Mesendoderm (in vitro differentiated cells): ENCODE measurements around the gene AANAT.

Experiments used
- DNase-seq: peaks from one replicate; pipeline ENCODE4 v3.0.0; 2013
- H2AK5ac ChIP-seq: 2 replicates; pipeline ENCODE4 v1.6.1; 2013; ENCODE audit warnings: low read length, inconsistent platforms
- H2BK120ac ChIP-seq: 2 replicates; pipeline ENCODE4 v1.6.1; 2013; ENCODE audit warnings: low read depth, mild to moderate bottlenecking, low read length, moderate library complexity, mixed read lengths
- H2BK15ac ChIP-seq: replicated peaks from 2 replicates; pipeline ENCODE4 v1.6.1; 2013; ENCODE audit warnings: low read depth, mild to moderate bottlenecking, moderate library complexity
- H2BK5ac ChIP-seq: 2 replicates; pipeline ENCODE4 v1.6.1; 2013; ENCODE audit warnings: low read length, inconsistent platforms
- H3K18ac ChIP-seq: 2 replicates; pipeline ENCODE4 v1.6.1; 2013; ENCODE audit warnings: mild to moderate bottlenecking, low read length, mixed read lengths
- H3K23ac ChIP-seq: one replicate; pipeline ENCODE4 v1.6.1; 2013; ENCODE audit warnings: low read length
- H3K27ac ChIP-seq: 2 replicates; pipeline ENCODE4 v1.5.1; 2013; ENCODE audit warnings: low read depth, mild to moderate bottlenecking, inconsistent platforms, low read length, moderate library complexity
- H3K27me3 ChIP-seq: 2 replicates; pipeline ENCODE4 v1.6.1; 2013; ENCODE audit warnings: low read length, control low read depth, mild to moderate bottlenecking, inconsistent platforms; ENCODE audit not compliant: insufficient read depth, poor library complexity
- H3K36me3 ChIP-seq: 2 replicates; pipeline ENCODE4 v1.6.1; 2013; ENCODE audit warnings: low read length, inconsistent platforms; ENCODE audit not compliant: control insufficient read depth, insufficient read depth
- H3K4ac ChIP-seq: one replicate; pipeline ENCODE4 v1.6.1; 2013; ENCODE audit warnings: low read depth, mild to moderate bottlenecking, low read length, moderate library complexity
- H3K4me1 ChIP-seq: 2 replicates; pipeline ENCODE4 v1.6.1; 2013; ENCODE audit warnings: low read depth, low read length, inconsistent platforms; ENCODE audit not compliant: control insufficient read depth
- H3K4me2 ChIP-seq: 2 replicates; pipeline ENCODE4 v1.6.1; 2013; ENCODE audit warnings: low read length
- H3K4me3 ChIP-seq: 2 replicates; pipeline ENCODE4 v1.5.1; 2013; ENCODE audit warnings: mild to moderate bottlenecking, low read length
- H3K56ac ChIP-seq: one replicate; pipeline ENCODE4 v1.6.1; 2013; ENCODE audit warnings: low read length
- H3K79me1 ChIP-seq: 2 replicates; pipeline ENCODE4 v1.6.1; 2013; ENCODE audit warnings: low read length, inconsistent platforms
- H3K79me2 ChIP-seq: 2 replicates; pipeline ENCODE4 v1.6.1; 2013; ENCODE audit warnings: mild to moderate bottlenecking, low read length; ENCODE audit not compliant: control insufficient read depth, insufficient read depth
- H3K9ac ChIP-seq: 2 replicates; pipeline ENCODE4 v1.6.1; 2013; ENCODE audit warnings: low read length, inconsistent platforms
- H4K5ac ChIP-seq: one replicate; pipeline ENCODE4 v1.6.1; 2013; ENCODE audit warnings: low read length
- H4K8ac ChIP-seq: one replicate; pipeline ENCODE4 v1.6.1; 2013; ENCODE audit warnings: low read depth, mild to moderate bottlenecking, control low read depth, low read length, moderate library complexity
- WGBS: extraction: QIAGEN DNeasy Blood & Tissue Kit; methylation state at CpG from one replicate; pipeline ENCODE4 v1.1.7; 2013; ENCODE audit warnings: low lambda C conversion rate, missing lambda C conversion rate; ENCODE audit not compliant: insufficient coverage; ENCODE audit errors: extremely low coverage; 5-methylcytosine and 5-hydroxymethylcytosine counted together

AANAT gene

DNA sequence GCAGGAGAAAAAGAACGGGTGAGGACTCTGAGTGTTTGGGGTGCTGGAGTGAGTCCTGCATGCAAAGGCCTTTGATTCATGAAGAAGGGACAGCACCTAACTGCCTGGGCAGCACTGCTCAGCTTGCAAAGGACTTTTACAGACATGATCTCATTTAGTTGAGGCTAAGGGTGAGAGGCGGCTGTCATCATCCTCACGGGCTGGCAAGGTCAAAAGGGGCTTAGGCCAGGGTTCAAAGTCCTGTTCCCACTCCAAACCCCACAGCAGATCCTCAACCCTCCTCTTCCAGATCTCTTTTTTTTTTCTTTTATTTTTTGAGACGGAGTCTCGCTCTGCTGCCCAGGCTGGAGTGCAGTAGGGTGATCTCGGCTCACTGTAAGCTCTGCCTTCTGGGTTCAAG is 29.1 kb downstream of the AANAT start:
- Histone ChIP-seq H3K23ac (no peak overlapping the region), H3K79me1 (peaks cover 7% of the 10 kb centered on the region), H2AK5ac (no peak overlapping the region), H3K4me1 (peaks cover 20% of the 10 kb centered on the region), H3K18ac (no peak overlapping the region), H3K4me2 (no peak overlapping the region), H3K4me3 (no peak overlapping the region), H2BK120ac (no peak overlapping the region), H4K5ac (no peak overlapping the region), H4K8ac (no peak overlapping the region), H3K4ac (no peak overlapping the region), H2BK5ac (no peak overlapping the region), H2BK15ac (no peak overlapping the region), H3K9ac (no peak overlapping the region), H3K56ac (no peak overlapping the region), H3K36me3 (no peaks in the 10 kb centered on the region), H3K27ac (no peak overlapping the region), H3K79me2 (peaks cover 2% of the 10 kb centered on the region), H3K27me3 (no peaks in the 10 kb centered on the region)
- no CpG with 5 or more reads among the region's 6 CpGs for WGBS
- DNase-seq: no peak

DNA sequence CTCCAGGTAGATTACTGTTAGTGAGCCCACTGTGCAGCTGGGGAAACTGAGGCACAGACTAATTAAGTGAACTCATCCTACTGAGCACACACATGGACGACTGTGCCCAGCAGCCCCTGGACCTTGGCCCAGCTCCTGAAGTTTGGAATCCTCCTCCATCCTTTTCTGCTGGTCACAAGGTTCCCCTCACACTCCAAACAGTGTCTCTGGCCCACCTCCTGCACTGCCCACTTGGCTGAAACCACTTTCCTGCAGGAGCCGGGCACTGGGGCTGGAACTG is 30.2 kb downstream of the AANAT start:
- no peak overlapping the region for H2AK5ac ChIP-seq
- H3K27me3 ChIP-seq: no peaks in the 10 kb centered on the region
- H2BK15ac ChIP-seq: no peak overlapping the region
- H4K8ac ChIP-seq: no peak overlapping the region
- peaks cover 2% of the 10 kb centered on the region for H3K79me2 ChIP-seq
- H3K18ac ChIP-seq: no peak overlapping the region
- no peak overlapping the region for H3K56ac ChIP-seq
- peaks cover 24% of the 10 kb centered on the region for H3K4me1 ChIP-seq
- no peak overlapping the region for H2BK5ac ChIP-seq
- no peak overlapping the region for H4K5ac ChIP-seq
- H3K4me2 ChIP-seq: no peak overlapping the region
- no peak for DNase-seq
- no peak overlapping the region for H2BK120ac ChIP-seq
- no peak overlapping the region for H3K4me3 ChIP-seq
- H3K23ac ChIP-seq: no peak overlapping the region
- H3K4ac ChIP-seq: no peak overlapping the region
- WGBS: no CpG with 5 or more reads among the region's 2 CpGs
- H3K36me3 ChIP-seq: no peaks in the 10 kb centered on the region
- peaks cover 7% of the 10 kb centered on the region for H3K79me1 ChIP-seq
- H3K27ac ChIP-seq: no peak overlapping the region
- no peak overlapping the region for H3K9ac ChIP-seq

DNA sequence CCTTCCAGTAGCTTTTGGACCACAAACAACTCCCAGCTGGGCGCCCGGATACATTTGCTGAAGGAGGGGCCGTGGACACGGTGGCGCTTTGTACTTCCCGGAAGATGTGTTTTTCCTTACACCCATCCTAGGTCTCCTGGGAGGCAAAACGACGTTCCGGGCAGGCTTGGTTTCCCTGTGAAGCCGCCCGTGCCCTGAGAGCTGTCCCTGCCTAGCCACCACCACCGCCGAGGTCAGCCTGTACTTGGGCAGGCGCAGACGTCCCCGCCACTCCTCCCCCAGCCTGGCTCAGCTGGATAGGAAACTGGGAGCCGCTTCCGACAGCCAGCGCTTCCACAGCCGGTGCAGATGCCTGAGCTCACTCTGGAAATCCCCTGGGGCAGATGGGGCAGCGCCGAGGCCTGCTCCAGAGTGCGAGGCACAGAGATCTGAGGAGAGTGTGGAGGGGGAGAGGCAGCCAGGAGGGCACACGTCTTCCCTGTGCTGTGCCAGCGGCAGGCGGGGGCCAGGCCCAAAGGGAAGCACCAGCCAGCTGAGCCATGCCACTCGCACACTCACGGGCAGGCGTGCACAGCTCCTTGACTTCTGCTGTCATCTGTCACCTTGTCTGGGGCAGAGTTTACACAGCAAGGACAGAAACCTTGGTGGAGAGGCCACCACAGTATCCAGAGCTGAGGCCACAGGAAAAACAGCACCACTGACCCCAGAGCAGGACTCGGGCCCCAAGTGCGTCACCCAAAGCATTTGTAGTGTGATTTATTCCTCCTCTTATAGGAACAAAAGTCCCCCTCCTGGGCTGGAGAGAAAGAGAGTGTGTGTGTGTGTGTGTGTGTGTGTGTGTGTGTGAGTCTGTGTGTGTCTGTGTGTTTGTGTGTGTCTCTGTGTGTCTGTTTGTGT is 30.8 kb downstream of the AANAT start:
- peak overlapping the region; percentile 9 for H3K27ac ChIP-seq
- peaks cover 22% of the 10 kb centered on the region for H3K4me1 ChIP-seq
- peaks cover 7% of the 10 kb centered on the region for H3K79me1 ChIP-seq
- peak overlapping the region; percentile 67 for H3K56ac ChIP-seq
- H3K36me3 ChIP-seq: no peaks in the 10 kb centered on the region
- H4K8ac ChIP-seq: no peak overlapping the region
- no peak overlapping the region for H2BK15ac ChIP-seq
- H3K4me2 ChIP-seq: no peak overlapping the region
- peak; percentile 77 for DNase-seq
- no peak overlapping the region for H3K23ac ChIP-seq
- H3K18ac ChIP-seq: no peak overlapping the region
- no peak overlapping the region for H2AK5ac ChIP-seq
- no peak overlapping the region for H3K4me3 ChIP-seq
- no CpG with 5 or more reads among the region's 31 CpGs for WGBS
- H4K5ac ChIP-seq: no peak overlapping the region
- H3K9ac ChIP-seq: peak overlapping the region; percentile 38
- H2BK120ac ChIP-seq: no peak overlapping the region
- H3K79me2 ChIP-seq: peaks cover 2% of the 10 kb centered on the region
- H2BK5ac ChIP-seq: no peak overlapping the region
- H3K4ac ChIP-seq: no peak overlapping the region
- H3K27me3 ChIP-seq: no peaks in the 10 kb centered on the region

- Histone ChIP-seq H3K23ac (no peak overlapping the region), H4K5ac (no peak overlapping the region), H3K79me1 (peaks cover 7% of the 10 kb centered on the region), H3K27ac (no peak overlapping the region), H3K4me2 (no peak overlapping the region), H2BK120ac (no peak overlapping the region), H3K36me3 (no peaks in the 10 kb centered on the region), H3K79me2 (peaks cover 2% of the 10 kb centered on the region), H3K4ac (no peak overlapping the region), H2AK5ac (no peak overlapping the region), H3K9ac (no peak overlapping the region), H3K4me3 (no peak overlapping the region), H3K4me1 (peaks cover 19% of the 10 kb centered on the region), H3K56ac (peak overlapping the region; percentile 10), H2BK15ac (no peak overlapping the region), H4K8ac (no peak overlapping the region), H2BK5ac (no peak overlapping the region), H3K18ac (no peak overlapping the region), H3K27me3 (no peaks in the 10 kb centered on the region)
- DNase-seq: no peak
- no CpG with 5 or more reads among the region's 4 CpGs for WGBS
Measured at GRCh38 chr17:76498876-76499251, 31.5 kb downstream of the AANAT start.

- no peaks in the 10 kb centered on the region for H3K27me3 ChIP-seq
- H3K9ac ChIP-seq: peak overlapping the region; percentile 30
- no peak overlapping the region for H3K18ac ChIP-seq
- peak; percentile 34 for DNase-seq
- no peak overlapping the region for H2AK5ac ChIP-seq
- H4K5ac ChIP-seq: no peak overlapping the region
- peak overlapping the region; percentile 10 for H3K56ac ChIP-seq
- no peak overlapping the region for H4K8ac ChIP-seq
- peaks cover 19% of the 10 kb centered on the region for H3K4me1 ChIP-seq
- no peak overlapping the region for H3K23ac ChIP-seq
- peaks cover 2% of the 10 kb centered on the region for H3K79me2 ChIP-seq
- no CpG with 5 or more reads among the region's 5 CpGs for WGBS
- no peak overlapping the region for H2BK120ac ChIP-seq
- H3K4ac ChIP-seq: no peak overlapping the region
- H3K36me3 ChIP-seq: no peaks in the 10 kb centered on the region
- no peak overlapping the region for H3K4me2 ChIP-seq
- no peak overlapping the region for H2BK15ac ChIP-seq
- H3K79me1 ChIP-seq: peaks cover 7% of the 10 kb centered on the region
- no peak overlapping the region for H3K27ac ChIP-seq
- H3K4me3 ChIP-seq: no peak overlapping the region
- H2BK5ac ChIP-seq: no peak overlapping the region
Measured at GRCh38 chr17:76499267-76499667, 31.9 kb downstream of the AANAT start.
